Duodenal mucosa (tissue), 2 donors: Measurements from ENCODE around the gene ARHGAP22.

Experiments used
- H3K27ac ChIP-seq: one replicate; pipeline ENCODE4 v1.7.0; 2013; ENCODE audit warnings: low read depth, low read length
- H3K27me3 ChIP-seq, 2 donors: one replicate each; pipeline ENCODE4 v1.7.0; 2013; ENCODE audit warnings: low read length in 2 of 2, control low read depth in 1 of 2; ENCODE audit not compliant: insufficient read depth in 2 of 2, control insufficient read depth in 1 of 2
- H3K36me3 ChIP-seq, 2 donors: one replicate each; pipeline ENCODE4 v1.7.0; 2013; ENCODE audit warnings: low read length in 2 of 2, control low read depth in 1 of 2; ENCODE audit not compliant: insufficient read depth in 2 of 2, control insufficient read depth in 1 of 2
- H3K4me1 ChIP-seq, 2 donors: one replicate each; pipeline ENCODE4 v1.7.0; 2013; ENCODE audit warnings: low read length in 2 of 2, control low read depth in 1 of 2; ENCODE audit not compliant: insufficient read depth in 2 of 2, control insufficient read depth in 1 of 2
- H3K4me3 ChIP-seq, 2 donors: one replicate each; pipeline ENCODE4 v1.7.0; 2013; ENCODE audit warnings: low read length in 2 of 2, low read depth in 1 of 2
- H3K9ac ChIP-seq, 2 donors: one replicate each; pipeline ENCODE4 v1.7.0; 2013; ENCODE audit warnings: low read length in 2 of 2, low read depth in 1 of 2
- H3K9me3 ChIP-seq, 2 donors: one replicate each; pipeline ENCODE4 v1.7.0; 2013; ENCODE audit warnings: low read length in 2 of 2, control low read depth in 1 of 2; ENCODE audit not compliant: control insufficient read depth in 1 of 2

Gene ARHGAP22

DNA sequence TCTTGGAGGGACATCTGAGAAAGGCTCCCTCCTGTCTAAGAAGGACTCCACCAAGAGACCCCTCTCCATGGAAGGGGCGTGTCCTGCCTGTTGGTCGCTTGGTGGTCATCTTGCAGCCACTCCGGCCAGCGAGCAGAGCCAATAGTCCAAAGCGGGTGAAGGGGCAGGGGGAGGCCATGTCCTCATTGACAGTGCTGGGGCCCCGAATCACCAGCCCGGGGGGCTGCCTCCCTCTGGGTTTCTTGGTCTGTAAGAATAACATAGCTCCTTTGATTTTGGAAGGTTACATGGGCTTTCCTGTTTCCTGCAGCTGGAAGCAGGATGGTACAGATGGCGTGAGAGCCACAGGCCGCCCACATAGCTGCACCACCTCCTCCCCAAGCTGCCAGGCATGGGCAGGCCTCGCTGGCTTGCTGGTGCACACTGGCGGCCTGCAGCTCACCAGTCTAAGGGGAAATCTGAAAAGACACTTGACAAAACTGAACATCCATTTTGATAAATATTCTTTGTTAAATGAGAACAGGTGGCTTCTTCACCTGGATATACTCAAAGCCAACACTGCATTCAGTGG is 105.8 kb downstream of the ARHGAP22 start:
- Histone ChIP-seq H3K36me3 (no peaks in the 10 kb centered on the region), H3K9ac (no peak overlapping the region), H3K9me3 (no peaks in the 10 kb centered on the region), H3K27me3 (no peaks in the 10 kb centered on the region), H3K27ac (no peak overlapping the region), H3K4me3 (no peak overlapping the region), H3K4me1 (no peaks in the 10 kb centered on the region)

DNA sequence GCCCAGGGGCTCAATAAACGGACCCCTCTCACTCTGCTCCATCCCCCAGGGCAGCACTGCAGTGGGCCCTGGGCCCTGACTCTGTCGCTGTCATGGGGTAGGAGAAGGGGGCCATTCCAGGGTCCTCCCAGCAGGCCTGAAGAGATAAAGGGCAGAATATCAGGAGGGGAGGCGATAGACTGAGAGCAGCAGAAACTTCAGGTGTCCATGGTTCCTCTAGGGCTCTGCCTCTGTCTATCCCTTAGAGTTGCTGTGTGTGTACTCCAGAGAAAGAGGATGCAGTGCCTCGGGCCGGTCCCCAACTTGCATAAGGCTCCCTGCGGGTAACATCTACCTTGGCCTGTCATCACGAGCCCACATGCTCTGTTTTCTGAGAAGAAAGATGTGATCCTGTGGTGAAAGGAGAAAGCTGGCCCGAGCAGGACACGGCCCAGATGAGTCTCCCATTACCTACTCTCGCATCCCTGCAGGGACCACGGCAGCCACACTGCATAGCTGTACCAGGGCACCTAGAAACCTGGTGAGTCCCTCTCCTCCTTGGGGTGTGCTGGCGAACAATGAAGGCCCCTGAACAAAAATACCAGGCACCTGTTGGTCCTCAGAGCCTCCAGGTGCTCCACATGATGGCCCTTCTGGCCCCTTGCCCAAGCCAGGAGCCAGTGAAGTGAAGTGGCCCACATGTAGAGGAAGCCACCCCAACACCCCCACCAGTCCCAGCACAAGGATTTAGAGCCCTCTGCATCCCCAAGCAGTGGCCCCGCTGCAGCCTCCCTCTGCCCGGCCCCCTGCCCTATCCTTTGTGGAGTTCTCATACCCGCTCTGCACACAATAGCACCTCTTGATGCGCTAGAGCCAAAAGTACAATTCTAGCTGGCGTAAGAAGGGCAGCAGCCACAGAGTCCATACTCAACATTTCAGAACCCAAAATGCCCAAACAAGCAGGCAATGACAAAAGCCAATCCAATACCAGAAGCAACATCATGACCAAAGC is 106.8 kb downstream of the ARHGAP22 start:
- Histone ChIP-seq H3K4me1 (no peaks in the 10 kb centered on the region), H3K9me3 (no peaks in the 10 kb centered on the region), H3K36me3 (no peaks in the 10 kb centered on the region), H3K27ac (no peak overlapping the region), H3K4me3 (no peak overlapping the region), H3K9ac (no peak overlapping the region), H3K27me3 (no peaks in the 10 kb centered on the region)

DNA sequence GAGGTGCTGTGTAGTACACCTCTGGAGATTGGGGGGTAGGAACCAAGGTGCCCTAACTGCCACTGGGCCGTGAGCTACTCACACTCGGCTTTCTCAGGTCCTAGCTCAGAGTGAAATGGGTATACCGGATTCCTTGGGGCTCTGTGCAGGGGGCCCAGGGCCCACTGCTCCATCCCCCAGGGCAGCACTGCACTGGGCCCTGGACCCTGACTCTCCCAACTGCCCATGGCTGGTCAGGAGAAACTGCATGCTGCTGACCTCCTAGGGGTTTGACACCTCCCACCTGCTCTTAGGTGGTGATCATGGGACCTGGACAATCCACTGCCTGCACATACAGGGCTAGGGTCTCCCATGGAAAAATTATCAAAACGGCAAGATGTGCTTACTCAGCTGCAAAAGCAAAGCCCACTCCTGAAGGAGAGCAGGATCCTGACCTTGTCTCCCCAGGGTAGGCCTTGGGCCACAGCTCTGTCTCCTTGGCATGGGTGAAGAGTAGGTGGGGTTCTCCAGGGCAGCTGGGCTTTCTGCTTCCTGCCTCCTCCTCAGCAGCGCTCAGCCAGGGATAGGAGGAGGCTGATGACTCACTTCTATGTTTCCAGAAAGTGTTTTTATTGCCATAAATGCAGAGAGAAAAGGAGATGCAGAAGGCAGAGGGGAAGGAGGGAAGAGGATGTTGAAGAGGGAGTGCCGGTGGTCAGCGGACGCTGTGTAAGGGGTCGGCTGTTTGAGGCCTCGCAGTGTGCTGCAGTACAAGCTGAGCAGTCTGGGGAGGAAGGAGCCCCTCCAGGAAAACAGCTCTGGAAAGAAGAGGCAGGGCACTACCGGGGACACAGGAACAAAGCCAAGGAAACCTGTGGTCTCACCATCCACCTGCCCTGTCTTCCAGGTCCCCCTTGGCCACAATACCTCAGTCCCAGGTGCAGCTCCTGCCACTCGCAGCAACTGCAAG is 107.8 kb downstream of the ARHGAP22 start:
- Histone ChIP-seq H3K27me3 (no peaks in the 10 kb centered on the region), H3K9ac (no peak overlapping the region), H3K36me3 (no peaks in the 10 kb centered on the region), H3K27ac (no peak overlapping the region), H3K9me3 (no peaks in the 10 kb centered on the region), H3K4me3 (no peak overlapping the region), H3K4me1 (no peaks in the 10 kb centered on the region)

DNA sequence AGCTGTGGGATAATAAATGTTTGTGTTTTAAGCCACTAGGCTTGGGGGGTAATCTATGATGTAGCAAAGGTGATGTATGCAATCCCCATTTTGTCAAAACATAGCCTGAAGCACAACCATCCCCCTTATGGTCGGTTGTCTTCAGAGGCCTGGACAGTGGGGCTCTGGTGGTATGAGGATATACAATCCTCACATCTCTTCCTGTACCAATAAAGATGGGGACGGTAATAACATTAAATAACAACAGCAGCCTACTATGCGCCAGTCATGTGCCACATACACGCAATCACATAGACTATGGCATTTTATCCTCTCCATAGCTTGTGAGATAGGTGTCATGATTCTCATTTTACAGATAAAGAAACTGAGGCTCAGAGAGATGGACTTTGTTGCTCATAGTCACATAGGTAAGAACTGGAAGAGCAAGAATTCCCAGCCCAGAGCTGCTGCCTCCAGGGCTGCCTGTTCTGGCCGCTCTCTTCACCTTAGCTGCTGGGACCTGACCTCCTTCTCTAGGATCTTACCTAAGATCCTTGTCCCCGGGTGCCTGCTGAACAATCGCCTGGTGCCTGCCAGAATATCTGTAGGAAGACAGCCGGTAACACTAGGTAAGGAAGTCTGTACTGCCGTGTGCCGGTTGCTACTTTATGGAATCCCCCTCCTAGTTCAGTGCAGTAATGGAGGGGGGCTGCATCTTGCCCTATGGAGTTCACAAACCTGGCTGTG is 108.6 kb downstream of the ARHGAP22 start:
- Histone ChIP-seq H3K9ac (no peak overlapping the region), H3K27me3 (no peaks in the 10 kb centered on the region), H3K27ac (no peak overlapping the region), H3K9me3 (no peaks in the 10 kb centered on the region), H3K4me3 (no peak overlapping the region), H3K36me3 (no peaks in the 10 kb centered on the region), H3K4me1 (no peaks in the 10 kb centered on the region)

DNA sequence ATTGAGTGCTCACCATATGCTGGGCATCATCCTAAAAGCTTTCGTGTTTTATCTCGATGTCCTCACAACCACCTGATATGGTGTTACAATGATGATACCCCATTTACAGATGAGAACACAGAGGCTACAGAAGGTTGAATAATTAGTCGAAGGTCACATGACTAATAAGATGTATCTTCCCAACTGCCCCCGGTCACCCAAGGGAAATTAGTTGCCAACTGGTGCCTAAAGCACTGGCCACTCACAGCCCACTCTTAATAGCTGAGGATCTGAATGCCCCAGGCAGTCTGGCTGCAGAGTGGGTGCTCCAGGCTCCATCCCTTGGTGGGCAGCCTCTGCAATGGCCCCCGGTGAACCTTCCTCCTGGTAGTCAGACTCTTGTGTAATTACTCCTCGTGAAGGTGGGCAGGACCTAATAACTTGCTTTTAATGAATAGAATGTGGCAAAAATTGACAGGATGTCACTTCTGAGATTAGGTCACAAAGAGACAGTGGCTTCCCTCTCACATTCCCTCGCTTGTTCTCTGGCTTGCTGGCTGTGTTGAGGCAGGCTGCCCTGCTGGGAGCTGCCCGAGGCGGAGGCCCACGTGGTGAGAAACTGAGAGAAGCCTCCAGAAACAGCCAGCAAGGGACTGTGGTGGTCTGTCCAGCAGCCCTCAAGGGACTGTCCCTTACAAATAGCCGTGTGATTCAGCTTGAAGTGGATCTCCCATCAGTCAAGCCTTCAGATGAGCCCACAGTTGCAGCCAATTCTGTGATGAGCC is 109.4 kb downstream of the ARHGAP22 start:
- H3K27me3 ChIP-seq = no peaks in the 10 kb centered on the region
- H3K9ac ChIP-seq = no peak overlapping the region
- H3K36me3 ChIP-seq = no peaks in the 10 kb centered on the region
- H3K4me1 ChIP-seq = no peaks in the 10 kb centered on the region
- no peak overlapping the region for H3K4me3 ChIP-seq
- no peaks in the 10 kb centered on the region for H3K9me3 ChIP-seq
- no peak overlapping the region for H3K27ac ChIP-seq

DNA sequence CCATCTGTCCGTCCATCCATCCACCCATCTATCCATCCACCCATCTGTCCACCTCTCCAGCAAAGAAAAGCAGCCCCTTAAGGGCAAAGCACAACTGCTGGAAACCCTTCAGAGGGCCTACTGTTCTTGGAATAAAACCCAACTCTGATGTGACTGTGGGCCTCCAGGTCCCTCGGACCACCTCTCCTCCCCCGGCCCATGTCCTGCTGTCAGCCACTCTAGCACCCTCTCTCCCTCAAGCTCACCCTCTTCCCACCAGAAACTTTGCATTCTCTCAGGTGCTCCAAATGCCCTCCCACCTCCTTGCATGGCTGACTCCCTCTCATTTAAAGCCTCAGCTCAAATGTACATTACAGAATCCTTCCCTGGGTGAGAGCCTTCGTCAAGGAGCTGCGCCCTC is 110.3 kb downstream of the ARHGAP22 start:
- Histone ChIP-seq H3K9ac (no peak overlapping the region), H3K36me3 (no peaks in the 10 kb centered on the region), H3K9me3 (no peaks in the 10 kb centered on the region), H3K4me3 (no peak overlapping the region), H3K4me1 (no peaks in the 10 kb centered on the region), H3K27ac (no peak overlapping the region), H3K27me3 (no peaks in the 10 kb centered on the region)

DNA sequence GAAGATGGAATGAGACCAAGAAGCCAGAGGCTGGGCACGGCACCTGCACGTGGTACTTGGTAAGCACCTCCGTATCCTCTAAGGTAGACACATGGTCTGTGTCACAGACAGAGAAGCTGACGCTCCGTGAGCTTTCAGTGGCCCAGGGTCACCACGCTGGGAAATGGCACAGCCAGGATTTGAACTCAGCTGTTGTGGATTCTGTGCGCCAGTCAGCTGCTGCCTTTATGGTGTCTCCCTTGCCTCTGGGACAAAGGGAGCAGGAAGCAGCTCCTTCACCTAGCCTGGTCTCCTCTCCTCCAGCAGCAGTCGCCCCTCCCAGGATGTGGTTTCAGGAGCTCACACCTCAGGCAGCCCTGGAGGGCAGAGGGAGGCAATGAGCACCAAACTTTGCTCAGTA is 110.8 kb downstream of the ARHGAP22 start:
- Histone ChIP-seq H3K9ac (no peak overlapping the region), H3K4me3 (no peak overlapping the region), H3K4me1 (no peaks in the 10 kb centered on the region), H3K27me3 (no peaks in the 10 kb centered on the region), H3K9me3 (no peaks in the 10 kb centered on the region), H3K36me3 (no peaks in the 10 kb centered on the region), H3K27ac (no peak overlapping the region)

DNA sequence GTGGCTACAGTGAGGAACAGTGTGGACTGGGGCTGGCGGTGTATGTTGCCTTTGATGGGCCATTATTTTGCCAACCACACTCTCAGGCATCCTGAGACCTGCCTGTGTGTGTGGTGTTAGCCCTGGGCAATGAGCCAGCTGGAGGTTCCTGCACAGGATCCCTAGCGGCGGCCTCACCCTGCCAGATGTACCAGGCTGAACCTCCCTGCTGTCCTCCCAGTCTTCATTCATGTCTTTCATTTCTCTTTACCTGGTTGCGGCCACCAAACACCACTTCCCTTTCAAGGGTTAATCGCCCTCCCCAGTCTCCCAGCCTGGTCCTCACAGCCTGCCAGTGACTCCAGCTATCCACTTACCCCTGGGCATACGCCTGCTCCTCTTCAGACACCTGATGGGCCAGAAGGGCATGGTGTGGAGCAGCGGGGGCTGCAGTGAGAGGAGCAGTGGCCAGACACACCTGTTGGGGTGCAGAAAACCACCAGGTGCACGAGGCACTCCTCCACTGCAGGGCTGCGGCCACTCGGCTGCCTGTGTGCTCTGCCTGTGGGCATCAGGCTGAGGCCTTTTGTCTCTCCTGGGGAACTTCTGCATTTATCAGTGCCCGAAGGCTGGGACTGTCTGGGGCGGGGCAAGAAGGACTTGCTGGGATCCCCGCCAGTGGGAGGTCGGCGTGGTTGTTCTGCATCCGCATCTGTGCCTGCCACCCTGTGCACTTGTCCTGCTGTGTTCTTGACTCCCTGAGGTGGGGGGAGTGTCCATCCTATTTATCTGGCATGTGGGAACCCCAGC is 111.6 kb downstream of the ARHGAP22 start:
- Histone ChIP-seq H3K4me1 (no peaks in the 10 kb centered on the region), H3K9ac (no peak overlapping the region), H3K36me3 (no peaks in the 10 kb centered on the region), H3K4me3 (no peak overlapping the region), H3K27ac (no peak overlapping the region), H3K27me3 (no peaks in the 10 kb centered on the region), H3K9me3 (no peaks in the 10 kb centered on the region)
